Esophagus squamous epithelium (tissue), 5 donors: ENCODE results near the gene AKNA. TPM values are rescaled to one million over a fixed set of nuclear protein-coding genes. Genes with fewer than 3 reads are reported as not detected.
A peak's percentile ranks its signal among the peaks of the same experiment; 100 is the strongest.

Experiments used
- DNase-seq: peaks from one replicate; lab custom pipeline; 2025; lab: John Stamatoyannopoulos, UW
- H3K27ac ChIP-seq, 4 donors: fragments of 200-600 bp; sonication (generic); one replicate each; pipeline ENCODE4 v1.5.1; 2016 to 2019; ENCODE audit warnings: mild to moderate bottlenecking in 1 of 4
- H3K27me3 ChIP-seq, 4 donors: fragments of 200-600 bp; sonication (generic); 1 replicate in 3 of 4; 2 replicates in 1 of 4; pipeline versions ENCODE4 v1.5.1 to v1.6.0; 2017 to 2021; ENCODE audit warnings: antibody characterized with exemption in 1 of 4
- H3K36me3 ChIP-seq, 3 donors: fragments of 200-600 bp; sonication (generic); one replicate each; pipeline ENCODE4 v1.5.1; 2016 to 2019
- H3K4me1 ChIP-seq, 3 donors: fragments of 200-600 bp; sonication (generic); one replicate each; pipeline ENCODE4 v1.5.1; 2017 to 2019
- H3K4me3 ChIP-seq, 4 donors: fragments of 200-600 bp; sonication (generic); 1 replicate in 3 of 4; 2 replicates in 1 of 4; pipeline ENCODE4 v1.5.1; 2016 to 2019; ENCODE audit warnings: mild to moderate bottlenecking in 2 of 4, moderate library complexity in 1 of 4
- H3K9me3 ChIP-seq, 3 donors: fragments of 200-600 bp; sonication (generic); one replicate each; pipeline ENCODE4 v1.5.1; 2016 to 2019
- CTCF ChIP-seq, 6 experiments: fragments of 450-650 bp in 4 of 6; fragments of 200-600 bp in 2 of 6; sonication (generic) in 2 of 6; IDR thresholded peaks; one replicate each; pipeline ENCODE4 v1.5.1; 2016 to 2019; ENCODE audit warnings: antibody characterized with exemption in 6 of 6, mild to moderate bottlenecking in 4 of 6, moderate library complexity in 4 of 6
- POLR2A ChIP-seq, 4 donors: fragments of 450-650 bp; IDR thresholded peaks; one replicate each; pipeline ENCODE4 v1.6.1; 2017; ENCODE audit warnings: antibody characterized with exemption in 4 of 4, mild to moderate bottlenecking in 4 of 4, moderate library complexity in 3 of 4
- WGBS, 2 donors: methylation state at CpG; one replicate each; pipeline ENCODE4 v1.1.5; 2018; 5-methylcytosine and 5-hydroxymethylcytosine counted together
- intact Hi-C: fragments of 100-400 bp; cut with DNase I; formaldehyde crosslinking; loops from one replicate; pipeline ENCODE4 v1.15.0; 2022
- total RNA-seq, 4 donors: library from RNA; depleted of rRNA; stranded (reverse); fragments of >200 nt; gene quantifications; one replicate each; pipeline ENCODE4 v1.1.0, GENCODE V29; 2016
- donor health status: DM: yes; HTN: yes; CAD: no.

Gene AKNA
- total RNA-seq, 4 donors from 2014 or later: 6.1 to 25.0 (median 7.6) TPM

GRCh38 chr9:114348261-114348905 lies 39.4 kb downstream of the AKNA start:
- TF ChIP-seq CTCF (IDR thresholded peaks at IDR 0.05) (no peak), POLR2A (IDR thresholded peaks at IDR 0.05) (no peak)
- DNase-seq: no peak
- peak overlapping the region; percentile 9 to 73 (median 56) for H3K27ac ChIP-seq
- H3K9me3 ChIP-seq: no peaks in the 10 kb centered on the region
- 67 to 78% methylated on average over 3 to 11 of the region's 12 CpGs for WGBS, 2 donors
- intact Hi-C loops: no loop called here
- peaks cover 8 to 28% (median 13%) of the 10 kb centered on the region in 3 donors for H3K4me1 ChIP-seq
- peaks cover 31 to 88% (median 40%) of the 10 kb centered on the region in 3 donors for H3K36me3 ChIP-seq
- no peak overlapping the region for H3K4me3 ChIP-seq
- H3K27me3 ChIP-seq: no peaks in the 10 kb centered on the region

DNA sequence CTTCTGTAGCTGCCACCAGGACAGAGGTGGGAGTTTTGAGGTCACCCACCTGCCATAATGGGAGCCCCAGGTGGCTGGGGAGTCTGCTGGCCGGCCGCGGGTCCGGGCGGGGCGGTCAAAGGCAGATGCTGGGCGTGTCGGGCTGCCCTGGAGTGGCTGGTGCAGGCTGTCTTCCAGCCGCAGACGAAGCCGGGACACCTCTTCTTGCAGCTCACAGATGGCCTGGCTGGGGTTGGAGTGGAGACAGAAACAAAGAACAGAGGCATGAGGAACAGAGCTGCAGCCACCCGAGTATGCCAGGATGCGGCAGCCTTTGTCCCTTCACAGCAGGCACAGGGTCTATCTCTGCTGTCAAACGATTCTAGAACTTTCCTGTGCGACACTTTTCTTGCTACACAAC lies 40.1 kb downstream of the AKNA start:
- no peaks in the 10 kb centered on the region for H3K27me3 ChIP-seq
- H3K4me1 ChIP-seq: peaks cover 8 to 32% (median 13%) of the 10 kb centered on the region in 3 donors
- TF ChIP-seq POLR2A (IDR thresholded peaks at IDR 0.05) (no peak), CTCF (IDR thresholded peaks at IDR 0.05) (no peak)
- H3K9me3 ChIP-seq: no peaks in the 10 kb centered on the region
- no peak overlapping the region for H3K27ac ChIP-seq
- no peak for DNase-seq
- H3K36me3 ChIP-seq: peaks cover 37 to 91% (median 46%) of the 10 kb centered on the region in 3 donors
- no peak overlapping the region for H3K4me3 ChIP-seq
- 89 to 94% methylated on average over 10 to 12 of the region's 15 CpGs for WGBS, 2 donors
- intact Hi-C loops: no loop called here

GRCh38 chr9:114346146-114346545 lies 41.6 kb downstream of the AKNA start:
- Histone ChIP-seq H3K4me3 (no peak overlapping the region), H3K9me3 (no peaks in the 10 kb centered on the region), H3K4me1 (peaks cover 8 to 26% (median 13%) of the 10 kb centered on the region in 3 donors), H3K36me3 (peaks cover 43 to 100% (median 56%) of the 10 kb centered on the region in 3 donors), H3K27ac (no peak overlapping the region), H3K27me3 (no peaks in the 10 kb centered on the region)
- 84 to 97% methylated on average over 5 to 6 of the region's 11 CpGs for WGBS, 2 donors
- no peak for DNase-seq
- intact Hi-C loops: no loop called here
- TF ChIP-seq POLR2A (IDR thresholded peaks at IDR 0.05) (no peak), CTCF (IDR thresholded peaks at IDR 0.05) (no peak)

- Histone ChIP-seq H3K27ac (no peak overlapping the region), H3K4me1 (peaks cover 8 to 26% (median 13%) of the 10 kb centered on the region in 3 donors), H3K36me3 (peaks cover 48 to 100% (median 58%) of the 10 kb centered on the region in 3 donors), H3K27me3 (no peaks in the 10 kb centered on the region), H3K9me3 (no peaks in the 10 kb centered on the region), H3K4me3 (no peak overlapping the region)
- intact Hi-C loops: no loop called here
- DNase-seq: no peak
- TF ChIP-seq CTCF (IDR thresholded peaks at IDR 0.05) (no peak), POLR2A (IDR thresholded peaks at IDR 0.05) (no peak)
- WGBS, 2 donors: 84 to 94% methylated on average over 6 to 7 of the region's 7 CpGs
These were observed 42.2 kb downstream of the AKNA start for GRCh38 chr9:114345493-114346065.

- TF ChIP-seq POLR2A (IDR thresholded peaks at IDR 0.05): no peak
- TF ChIP-seq CTCF (IDR thresholded peaks at IDR 0.05): no peak
- intact Hi-C loops: no loop called here
- Histone ChIP-seq H3K9me3 (no peaks in the 10 kb centered on the region), H3K4me3 (no peak overlapping the region), H3K27me3 (no peaks in the 10 kb centered on the region), H3K4me1 (peaks cover 7 to 21% (median 12%) of the 10 kb centered on the region in 3 donors), H3K36me3 (peaks cover 48 to 100% (median 65%) of the 10 kb centered on the region in 3 donors), H3K27ac (no peak overlapping the region)
- WGBS, 2 donors: 34 to 50% methylated on average over 3 of the region's 3 CpGs
- DNase-seq: no peak
These were observed 43.1 kb downstream of the AKNA start for GRCh38 chr9:114344692-114345091.
